Sigmoid colon (tissue), 4 donors: ENCODE data around the gene KDM7A.

ENCODE experiments used
- CTCF ChIP-seq, 4 experiments: fragments of 450-650 bp in 3 of 4; fragments of 200-600 bp in 1 of 4; IDR thresholded peaks; one replicate each; pipeline ENCODE4 v1.5.1; 2016 to 2019; ENCODE audit warnings: antibody characterized with exemption in 4 of 4, mild to moderate bottlenecking in 3 of 4, moderate library complexity in 2 of 4
- EP300 ChIP-seq, 4 donors: sonication (generic); formaldehyde crosslinking; IDR thresholded peaks; one replicate each; pipeline ENCODE4 v1.6.1; 2017; ENCODE audit warnings: antibody characterized with exemption in 4 of 4
- POLR2AphosphoS5 ChIP-seq, 4 donors: sonication (generic); formaldehyde crosslinking; IDR thresholded peaks; one replicate each; pipeline ENCODE4 v1.6.1; 2017; ENCODE audit warnings: antibody characterized with exemption in 4 of 4

GRCh38 chr7:140144821-140145220 lies 32.0 kb downstream of the KDM7A start:
- TF ChIP-seq CTCF (IDR thresholded peaks at IDR 0.05) (no peak), EP300 (IDR thresholded peaks at IDR 0.05) (no peak), POLR2AphosphoS5 (IDR thresholded peaks at IDR 0.05) (no peak)
